ENCODE data around the gene IFFO2. TPM values are rescaled to one million over a fixed set of nuclear protein-coding genes. Genes with fewer than 3 reads are reported as not detected.

Gene IFFO2
- total and polyA plus RNA-seq, 7 donors = 1.2 to 35.0 (median 8.6) TPM

DNA sequence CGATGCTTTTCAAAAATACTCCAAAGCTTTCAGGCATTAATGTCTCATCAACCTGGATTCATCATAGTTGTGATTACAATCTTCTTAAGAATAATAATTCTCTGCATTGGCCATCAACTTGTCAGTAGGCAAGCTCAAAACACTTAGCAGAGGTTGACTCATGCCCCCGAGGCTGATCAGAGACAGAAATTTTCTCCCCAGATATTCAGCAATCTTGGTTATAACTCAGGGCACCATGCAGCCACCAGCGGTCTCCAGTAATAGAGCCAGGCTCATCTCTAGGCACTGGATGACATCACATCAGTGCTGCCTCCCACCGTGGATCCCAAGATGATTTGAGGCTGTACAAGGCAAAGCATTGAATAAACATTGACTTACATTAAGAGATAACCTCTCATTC, 14.3 kb upstream of the IFFO2 start:
- 63 to 76% methylated on average over 4 of the region's 4 CpGs for WGBS, 2 donors
- H3K27ac ChIP-seq = no peak overlapping the region
- no peaks in the 10 kb centered on the region for H3K9me3 ChIP-seq
- no peak overlapping the region for H3K4me3 ChIP-seq
- peak; percentile 27 for DNase-seq
- H3K27me3 ChIP-seq = no peaks in the 10 kb centered on the region
- peaks cover 0 to 14% (median 6%) of the 10 kb centered on the region in 4 donors for H3K4me1 ChIP-seq
- TF ChIP-seq, protein P1, sequence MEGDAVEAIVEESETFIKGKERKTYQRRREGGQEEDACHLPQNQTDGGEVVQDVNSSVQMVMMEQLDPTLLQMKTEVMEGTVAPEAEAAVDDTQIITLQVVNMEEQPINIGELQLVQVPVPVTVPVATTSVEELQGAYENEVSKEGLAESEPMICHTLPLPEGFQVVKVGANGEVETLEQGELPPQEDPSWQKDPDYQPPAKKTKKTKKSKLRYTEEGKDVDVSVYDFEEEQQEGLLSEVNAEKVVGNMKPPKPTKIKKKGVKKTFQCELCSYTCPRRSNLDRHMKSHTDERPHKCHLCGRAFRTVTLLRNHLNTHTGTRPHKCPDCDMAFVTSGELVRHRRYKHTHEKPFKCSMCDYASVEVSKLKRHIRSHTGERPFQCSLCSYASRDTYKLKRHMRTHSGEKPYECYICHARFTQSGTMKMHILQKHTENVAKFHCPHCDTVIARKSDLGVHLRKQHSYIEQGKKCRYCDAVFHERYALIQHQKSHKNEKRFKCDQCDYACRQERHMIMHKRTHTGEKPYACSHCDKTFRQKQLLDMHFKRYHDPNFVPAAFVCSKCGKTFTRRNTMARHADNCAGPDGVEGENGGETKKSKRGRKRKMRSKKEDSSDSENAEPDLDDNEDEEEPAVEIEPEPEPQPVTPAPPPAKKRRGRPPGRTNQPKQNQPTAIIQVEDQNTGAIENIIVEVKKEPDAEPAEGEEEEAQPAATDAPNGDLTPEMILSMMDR (IDR thresholded peaks at IDR 0.05) = no peak
- TF ChIP-seq POLR2A (IDR thresholded peaks at IDR 0.05) (no peak), EP300 (IDR thresholded peaks at IDR 0.05) (no peak), POLR2AphosphoS5 (IDR thresholded peaks at IDR 0.05) (no peak)
- intact Hi-C loops (cut with DNase I) = loop anchor here (5.0 kb wide), 1 partner anchor 122 kb away; no protein-coding TSS in a partner anchor
- H3K36me3 ChIP-seq = no peaks in the 10 kb centered on the region

DNA sequence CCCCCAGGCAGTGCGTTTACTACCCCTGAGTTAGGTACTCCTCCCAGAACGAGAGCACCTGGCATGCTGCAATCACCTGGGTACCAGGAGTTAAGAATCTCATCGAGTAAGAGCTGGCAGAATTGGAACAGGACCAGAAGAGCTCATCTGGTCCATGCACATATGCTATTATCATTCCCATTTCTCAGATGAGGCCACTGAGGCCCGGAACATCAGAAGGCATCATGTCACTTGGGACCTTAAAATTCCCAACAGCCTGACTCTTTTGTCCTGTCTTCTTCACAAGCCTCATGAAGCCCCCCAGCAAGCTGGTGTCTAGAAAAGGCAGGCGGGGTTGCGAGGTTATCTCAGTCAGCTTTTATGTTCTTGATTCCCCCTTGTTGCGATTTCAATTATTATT, 13.9 kb upstream of the IFFO2 start:
- intact Hi-C loops (cut with DNase I) = loop anchor here (5.0 kb wide), 1 partner anchor 122 kb away; no protein-coding TSS in a partner anchor
- TF ChIP-seq POLR2A (IDR thresholded peaks at IDR 0.05) (no peak), POLR2AphosphoS5 (IDR thresholded peaks at IDR 0.05) (no peak), EP300 (IDR thresholded peaks at IDR 0.05) (no peak)
- TF ChIP-seq, protein P1 (IDR thresholded peaks at IDR 0.05) = no peak
- H3K27me3 ChIP-seq = no peaks in the 10 kb centered on the region
- peak; percentile 30 for DNase-seq
- no peaks in the 10 kb centered on the region for H3K36me3 ChIP-seq
- 61 to 82% methylated on average over 7 of the region's 7 CpGs for WGBS, 2 donors
- H3K27ac ChIP-seq = no peak overlapping the region
- H3K4me1 ChIP-seq = peaks cover 0 to 18% (median 6%) of the 10 kb centered on the region in 4 donors
- H3K4me3 ChIP-seq = no peak overlapping the region
- no peaks in the 10 kb centered on the region for H3K9me3 ChIP-seq

DNA sequence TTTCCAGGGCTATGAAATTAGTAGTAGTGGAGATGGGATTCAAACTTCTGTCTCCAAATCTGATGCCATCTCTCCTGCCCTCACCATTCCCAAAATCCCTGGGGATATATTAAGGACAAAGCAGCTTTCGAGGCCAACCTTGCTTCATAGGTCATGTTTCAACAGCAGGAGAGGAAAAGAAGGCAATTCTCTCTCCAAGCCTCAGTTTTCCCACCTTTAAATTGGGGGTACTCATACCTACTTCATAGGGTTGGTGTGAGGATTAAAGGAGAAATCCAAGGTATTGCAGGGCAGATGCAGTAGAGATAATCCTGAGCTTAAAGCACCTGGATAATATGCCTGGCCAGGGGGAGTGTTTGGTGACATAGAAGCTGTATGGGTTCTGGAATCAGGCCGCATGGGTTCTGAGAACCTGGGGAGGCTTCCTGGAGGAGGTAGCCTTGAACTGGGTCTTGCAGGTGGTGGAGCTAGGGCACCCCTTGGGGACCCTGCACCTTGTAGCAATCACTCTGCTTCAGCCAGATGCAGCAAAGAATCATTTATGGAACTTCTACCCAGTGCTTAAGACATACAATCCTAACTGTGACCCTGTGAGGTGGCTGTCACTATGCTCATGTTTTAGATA, 10.7 kb upstream of the IFFO2 start:
- WGBS, 2 donors = 93 to 94% methylated on average over 2 of the region's 2 CpGs
- intact Hi-C loops (cut with DNase I) = no loop called here
- H3K36me3 ChIP-seq = no peaks in the 10 kb centered on the region
- peaks cover 0 to 27% (median 5%) of the 10 kb centered on the region in 4 donors for H3K4me1 ChIP-seq
- H3K4me3 ChIP-seq = no peak overlapping the region
- no peaks in the 10 kb centered on the region for H3K9me3 ChIP-seq
- H3K27me3 ChIP-seq = no peaks in the 10 kb centered on the region
- DNase-seq = peak; percentile 20
- TF ChIP-seq EP300 (IDR thresholded peaks at IDR 0.05) = no peak
- no peak for TF ChIP-seq POLR2A (IDR thresholded peaks at IDR 0.05)
- no peak for TF ChIP-seq POLR2AphosphoS5 (IDR thresholded peaks at IDR 0.05)
- TF ChIP-seq, protein P1 (IDR thresholded peaks at IDR 0.05) = no peak
- no peak overlapping the region for H3K27ac ChIP-seq

DNA sequence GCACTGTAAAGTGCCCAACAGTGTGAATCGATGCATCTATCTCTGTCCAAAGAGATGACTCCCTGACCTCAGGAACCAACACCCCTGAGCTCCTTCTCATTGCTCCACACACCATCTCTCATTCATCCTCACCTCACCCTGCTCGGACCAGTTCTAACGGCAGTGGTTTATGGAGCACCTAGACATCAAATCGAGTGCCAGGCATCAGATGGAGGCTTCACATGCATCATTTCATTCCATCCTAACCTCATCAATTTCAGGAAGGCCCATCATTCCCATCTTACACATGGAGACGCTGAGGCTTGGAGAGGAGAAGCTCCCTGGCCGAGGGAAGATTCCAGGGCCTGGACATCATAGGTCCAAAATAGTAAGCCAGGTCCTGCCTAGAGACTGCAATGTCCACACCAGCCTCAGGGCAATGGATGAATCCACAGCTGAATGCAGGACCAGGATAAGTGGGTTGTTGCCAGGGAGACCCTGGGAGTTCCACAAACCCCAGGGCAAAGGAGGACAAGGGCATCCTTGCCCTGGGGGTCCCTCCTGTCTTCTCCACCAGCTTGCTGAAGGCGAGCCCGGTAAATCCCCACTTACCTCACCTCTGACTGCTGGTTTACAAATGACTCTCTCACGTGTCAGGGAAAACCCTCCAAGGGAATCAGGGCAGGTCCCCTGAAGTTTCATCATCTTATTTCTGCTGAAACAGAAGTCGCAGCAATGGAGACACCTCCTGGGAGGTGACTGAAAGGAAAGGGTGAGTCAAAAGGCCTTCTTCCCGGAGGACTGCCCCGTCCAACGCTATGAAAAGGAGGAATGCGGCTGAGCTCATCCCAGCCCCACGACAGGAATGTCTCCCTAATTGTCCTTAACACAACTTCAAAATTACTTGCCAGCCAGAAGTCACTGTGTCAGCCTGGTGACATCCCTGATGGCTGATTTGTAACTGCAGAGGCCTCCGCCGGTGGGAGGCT, 9.0 kb upstream of the IFFO2 start:
- H3K27ac ChIP-seq = peak overlapping the region in 1 of 4 donors; percentile 54
- 86 to 89% methylated on average over 17 of the region's 17 CpGs for WGBS, 2 donors
- intact Hi-C loops (cut with DNase I) = no loop called here

More for the DNA sequence above, 9.0 kb upstream of the IFFO2 start:
- Histone ChIP-seq H3K4me3 (no peak overlapping the region), H3K27me3 (no peaks in the 10 kb centered on the region), H3K36me3 (no peaks in the 10 kb centered on the region), H3K9me3 (no peaks in the 10 kb centered on the region), H3K4me1 (peaks cover 0 to 30% (median 8%) of the 10 kb centered on the region in 4 donors)
- peak; percentile 57 for DNase-seq
- TF ChIP-seq POLR2AphosphoS5 (IDR thresholded peaks at IDR 0.05) (peak in 1 of 4 donors; percentile 33), EP300 (IDR thresholded peaks at IDR 0.05) (no peak), POLR2A (IDR thresholded peaks at IDR 0.05) (no peak)
- TF ChIP-seq, protein P1 (IDR thresholded peaks at IDR 0.05) = no peak
